GM12878 (cell line): ENCODE results near the gene IFT81.

Experiments
- BCL3 ChIP-seq: IDR thresholded peaks from 2 replicates; pipeline ENCODE4 v1.6.1; 2011; ENCODE audit warnings: borderline replicate concordance, low read depth, mild to moderate bottlenecking, moderate library complexity, low read length; ENCODE audit not compliant: insufficient read depth, poor library complexity, severe bottlenecking
- BHLHE40 ChIP-seq, 2 experiments: fragments of 450-650 bp in 1 of 2; IDR thresholded peaks; 2 replicates each; pipeline ENCODE4 v1.6.1; 2011 to 2017; ENCODE audit warnings: low read depth in 2 of 2, borderline replicate concordance in 1 of 2, improper control_type of control experiment in 1 of 2, low read length in 1 of 2, mild to moderate bottlenecking in 1 of 2
- CBX5 ChIP-seq: sonication (generic); IDR thresholded peaks from 2 replicates; pipeline ENCODE4 v1.6.1; 2016; ENCODE audit warnings: low read depth, moderate library complexity, mild to moderate bottlenecking, inconsistent platforms
- CEBPB ChIP-seq, 2 experiments: fragments of 150-350 bp in 1 of 2; IDR thresholded peaks; 2 replicates each; pipeline ENCODE4 v1.6.1; 2012 to 2014; ENCODE audit warnings: low read depth in 2 of 2, low read length in 2 of 2, borderline replicate concordance in 1 of 2, inconsistent platforms in 1 of 2
- CTCF ChIP-seq, 3 experiments: IDR thresholded peaks in 2 of 3; conservative IDR thresholded peaks in 1 of 3; 2 replicates each; pipeline ENCODE4 v1.5.1; 2011; ENCODE audit warnings: low read depth in 3 of 3, low read length in 3 of 3, mild to moderate bottlenecking in 3 of 3, control low read depth in 2 of 3, moderate library complexity in 2 of 3, inconsistent platforms in 1 of 3, mixed read lengths in 1 of 3; ENCODE audit not compliant: control insufficient read depth in 2 of 3, insufficient read depth in 1 of 3; ENCODE audit errors: extremely low read depth in 1 of 3
- EZH2 ChIP-seq: IDR thresholded peaks from 2 replicates; pipeline ENCODE4 v1.6.1; 2012; ENCODE audit warnings: low read depth, mild to moderate bottlenecking, control low read depth, inconsistent platforms, low read length, borderline replicate concordance; ENCODE audit not compliant: control insufficient read depth
- MYC ChIP-seq: IDR thresholded peaks from 2 replicates; pipeline ENCODE4 v1.6.1; 2011; ENCODE audit warnings: mild to moderate bottlenecking, low read length, moderate library complexity, inconsistent platforms; ENCODE audit not compliant: insufficient read depth, insufficient replicate concordance, insufficient read length, severe bottlenecking
- POLR2AphosphoS5 ChIP-seq: IDR thresholded peaks from 2 replicates; pipeline ENCODE4 v1.6.1; 2011; ENCODE audit warnings: mild to moderate bottlenecking, low read length, inconsistent platforms
- ZNF274 ChIP-seq: IDR thresholded peaks from one replicate; pipeline ENCODE4 v1.8.0; 2011; ENCODE audit not compliant: insufficient read length, insufficient read depth
- ZZZ3 ChIP-seq: IDR thresholded peaks from 2 replicates; pipeline ENCODE4 v1.6.1; 2011; ENCODE audit warnings: low read depth; ENCODE audit not compliant: control insufficient read depth, insufficient read length

- TF ChIP-seq BHLHE40 (IDR thresholded peaks at IDR 0.05; ENCODE audit: borderline replicate concordance in 1 of 2, low read depth in 2 of 2, low read length in 1 of 2) (no peak), POLR2AphosphoS5 (no peak), MYC (no peak), BCL3 (no peak), CEBPB (IDR thresholded peaks at IDR 0.05; ENCODE audit: borderline replicate concordance in 1 of 2, low read depth in 2 of 2, low read length in 2 of 2) (no peak), ZZZ3 (no peak), CBX5 (peak; percentile 95; the same call in 1 of the 2 replicates), CTCF (IDR thresholded peaks at IDR 0.05 in 2 of 3, conservative IDR thresholded peaks at IDR 0.05 in 1 of 3; ENCODE audit: control insufficient read depth in 2 of 3, extremely low read depth in 1 of 3, insufficient read depth in 1 of 3, low read depth in 3 of 3, low read length in 3 of 3) (no peak), EZH2 (no peak), ZNF274 (no peak)
Observed at GRCh38 chr12:110186059-110186458, 61.9 kb downstream of the IFT81 start.
